Erythroblast (primary cell): ENCODE results near the gene MAN2B1.
"Not testable (repeated sequence)": the region's sequence is repeated elsewhere in the genome, so short reads cannot be mapped to it uniquely, and the experiment has no call there.

ENCODE experiments used
- DNase-seq, 2 experiments: peaks; one replicate each; lab custom pipeline; 2025; lab: John Stamatoyannopoulos, UW
- GATA1 ChIP-seq: IDR thresholded peaks from 2 replicates; pipeline ENCODE4 v1.6.1; 2011; ENCODE audit warnings: low read depth, mild to moderate bottlenecking, control low read depth, low read length, moderate library complexity
- POLR2A ChIP-seq: IDR thresholded peaks from 2 replicates; pipeline ENCODE4 v1.6.1; 2011; ENCODE audit warnings: mild to moderate bottlenecking, low read length

The MAN2B1 gene

DNA sequence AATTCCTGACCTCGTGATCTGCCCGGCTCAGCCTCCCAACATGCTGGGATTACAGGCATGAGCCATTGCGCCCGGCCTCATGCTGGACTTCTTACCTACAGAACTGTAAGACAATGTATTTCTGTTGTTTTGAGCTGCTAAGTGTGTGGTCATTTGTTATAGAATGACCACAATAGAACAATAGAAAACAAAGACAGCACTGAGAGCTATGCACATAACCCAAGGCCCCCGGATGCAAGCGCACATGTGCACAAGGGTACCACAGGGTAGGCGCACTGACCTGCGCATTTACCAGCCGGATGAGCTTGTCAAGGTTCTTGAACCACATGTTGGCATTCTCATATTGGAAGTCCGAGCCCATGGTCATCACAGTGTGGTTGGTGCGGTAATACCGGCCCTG lies 5.6 kb downstream of the MAN2B1 start:
- no peak for DNase-seq
- TF ChIP-seq POLR2A: no peak
- TF ChIP-seq GATA1: no peak

DNA sequence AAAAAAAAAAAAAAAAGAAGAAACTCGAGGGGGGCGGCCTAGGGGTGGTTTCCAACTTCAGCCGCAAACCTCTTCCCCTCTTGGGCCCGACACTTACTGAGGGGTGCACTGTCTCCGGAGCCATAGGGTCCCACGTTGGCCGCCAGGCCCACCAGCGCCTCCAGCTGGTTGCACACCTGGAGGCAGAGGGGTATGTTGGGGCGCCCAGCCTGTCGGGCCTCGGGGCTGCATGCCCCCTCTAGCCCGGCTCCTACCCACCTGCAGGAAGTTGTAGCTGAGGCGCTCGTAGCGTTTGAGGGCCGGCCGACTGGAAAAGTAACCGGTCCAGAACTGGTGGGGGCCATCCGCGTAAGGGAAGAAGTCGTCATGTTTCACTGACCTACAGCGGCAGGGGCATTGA lies 8.6 kb downstream of the MAN2B1 start:
- no peak for TF ChIP-seq POLR2A
- TF ChIP-seq GATA1: no peak
- no peak for DNase-seq

DNA sequence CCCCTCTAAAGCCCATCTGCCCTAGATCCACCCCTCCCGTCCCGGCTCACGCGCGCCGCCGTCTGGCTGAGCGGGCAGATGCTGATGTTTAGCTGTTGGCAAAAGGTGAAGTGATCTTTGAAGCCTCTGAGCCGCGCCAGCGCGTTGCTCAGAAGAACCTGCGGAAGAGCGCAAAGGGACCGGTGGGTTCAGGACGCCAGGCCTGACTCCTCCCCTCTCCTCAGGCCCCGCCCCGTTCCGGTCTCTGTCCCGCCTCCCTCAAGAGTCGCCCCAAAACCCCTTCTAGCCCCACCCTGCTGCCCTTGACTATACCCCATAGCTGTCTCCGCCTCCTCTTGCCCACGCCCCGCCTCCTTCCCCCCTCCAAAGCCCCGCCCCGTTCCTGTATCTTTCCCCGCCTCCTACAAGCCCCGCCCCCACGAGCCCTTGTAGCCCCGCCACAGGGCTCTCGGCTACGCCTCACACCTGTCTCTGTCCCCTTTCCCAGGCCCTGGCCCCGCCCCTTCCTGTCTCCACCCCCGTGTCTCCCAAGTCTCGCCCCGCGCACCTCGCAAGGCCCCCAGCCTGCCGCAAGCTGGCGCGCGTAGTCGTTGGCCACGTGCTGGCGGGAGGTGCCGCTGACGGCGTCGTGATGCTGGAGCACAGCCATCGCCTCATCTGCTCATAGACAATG lies 9.5 kb downstream of the MAN2B1 start:
- DNase-seq: peak; percentile 27

DNA sequence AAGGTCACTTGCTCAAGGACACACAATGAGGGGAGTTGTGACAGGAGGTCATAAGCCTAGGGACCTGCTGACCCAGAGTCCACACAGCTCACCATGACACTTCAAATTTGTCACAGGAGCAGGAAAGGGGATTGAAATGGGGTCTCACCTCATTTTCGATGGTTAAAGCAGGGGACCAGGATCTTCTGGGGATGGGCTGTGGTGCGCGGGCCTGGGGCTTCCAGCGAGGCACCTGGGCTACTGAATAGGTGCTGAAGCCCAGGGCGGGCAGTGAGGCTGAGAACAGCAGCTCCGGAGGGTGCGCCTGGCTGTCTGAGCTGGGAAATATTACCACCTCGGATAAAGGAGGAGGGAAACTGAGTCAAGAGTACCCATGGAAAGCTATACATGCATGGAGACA lies 11.0 kb downstream of the MAN2B1 start:
- DNase-seq: no peak
- TF ChIP-seq GATA1 (no peak), POLR2A (no peak)

More for the DNA sequence above, 9.5 kb downstream of the MAN2B1 start:
- TF ChIP-seq GATA1: no peak
- TF ChIP-seq POLR2A: no peak

DNA sequence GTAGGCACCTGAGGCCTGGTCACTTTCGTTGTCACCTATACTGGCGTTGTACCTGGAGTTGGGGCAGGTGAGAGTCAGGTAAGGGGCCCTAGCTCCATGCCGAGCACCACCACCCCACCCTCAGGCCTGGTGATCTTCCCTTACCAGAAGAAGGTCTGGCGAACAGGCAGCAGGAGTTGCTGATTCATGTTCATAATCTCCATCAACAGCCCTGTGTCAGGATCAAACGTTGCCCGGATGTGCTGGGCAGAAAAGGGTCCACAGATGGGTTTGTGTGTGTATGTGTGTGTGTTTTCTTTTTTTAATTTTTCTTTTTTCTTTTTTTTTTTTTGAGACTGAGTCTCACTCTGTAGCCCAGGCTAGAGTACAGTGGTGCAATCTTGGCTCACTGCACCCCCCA lies 14.3 kb downstream of the MAN2B1 start:
- TF ChIP-seq GATA1: no peak
- no peak for TF ChIP-seq POLR2A
- DNase-seq: peak in 1 of 2 experiments; percentile 17

DNA sequence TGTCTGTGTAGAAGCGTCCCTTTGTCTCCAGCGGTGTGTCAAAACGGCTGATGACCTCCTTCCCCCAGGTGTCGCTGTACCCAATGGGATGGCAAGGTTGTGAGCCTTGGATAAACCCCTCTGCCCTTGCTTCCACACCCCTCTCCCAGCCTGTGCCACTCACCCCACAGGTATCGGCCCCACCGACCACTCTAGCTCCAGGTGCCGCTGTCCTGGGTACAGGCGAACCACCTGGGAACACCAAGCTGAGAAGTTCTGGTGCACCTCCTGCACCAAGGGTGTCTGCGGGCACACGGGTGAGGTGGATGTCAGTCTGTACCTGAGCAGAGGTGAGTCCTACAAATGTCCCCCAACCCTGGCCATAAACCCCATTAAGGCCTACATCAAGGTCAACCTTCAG lies 16.6 kb downstream of the MAN2B1 start:
- TF ChIP-seq GATA1 (no peak), POLR2A (no peak)
- no peak for DNase-seq

DNA sequence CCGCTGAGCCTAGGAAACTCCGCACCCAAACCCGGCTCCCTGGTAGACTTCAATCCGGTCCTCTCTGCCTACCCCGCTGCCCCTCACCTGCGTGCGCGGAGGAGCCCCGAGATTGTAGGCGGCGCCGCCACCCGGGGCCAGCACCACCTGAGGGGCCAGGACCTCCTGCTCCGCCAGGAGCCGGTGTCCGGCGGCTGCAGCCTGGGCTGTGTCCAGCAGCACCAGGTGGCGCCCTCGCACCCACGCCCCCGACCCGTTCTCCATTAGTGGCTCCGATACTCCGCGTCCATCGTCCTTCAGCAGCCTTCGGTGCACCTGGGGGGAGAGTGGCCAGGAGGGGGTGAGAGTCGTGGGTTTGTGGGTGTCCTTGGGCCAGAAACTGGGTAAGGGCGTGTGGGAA lies 18.5 kb downstream of the MAN2B1 start:
- no peak for DNase-seq
- no peak for TF ChIP-seq POLR2A
- TF ChIP-seq GATA1: no peak

DNA sequence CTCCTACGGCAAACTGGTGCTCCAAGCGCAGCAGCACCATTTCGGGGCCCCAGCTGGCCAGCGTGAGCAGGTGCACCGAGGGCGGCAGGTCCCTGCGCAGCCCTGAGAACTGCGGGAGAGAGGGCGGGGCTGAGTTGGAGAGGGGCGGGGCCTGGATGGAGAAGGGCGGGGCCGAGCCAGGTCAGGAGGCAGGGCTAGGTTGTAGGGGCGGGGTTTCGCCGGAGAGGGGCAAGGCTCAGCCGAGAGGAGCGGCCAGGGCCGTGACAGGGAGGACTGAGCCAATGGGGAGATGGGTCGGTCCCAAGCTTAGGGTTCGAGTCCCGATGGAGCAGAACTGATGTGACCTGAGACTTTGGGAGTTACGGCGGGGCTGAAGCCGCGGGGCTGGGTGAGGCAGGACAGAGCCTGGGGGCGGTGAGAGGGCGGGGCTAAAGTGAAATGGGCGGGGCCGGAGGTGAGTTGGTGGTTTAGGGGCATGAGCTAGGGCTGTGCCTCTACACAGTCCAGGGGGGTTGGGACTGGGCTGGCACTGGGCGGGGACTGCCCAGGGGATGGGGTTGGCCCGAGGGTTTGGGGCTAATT lies 19.0 kb downstream of the MAN2B1 start:
- DNase-seq: peak; percentile 72 to 80
- TF ChIP-seq GATA1 (no peak), POLR2A (no peak)

DNA sequence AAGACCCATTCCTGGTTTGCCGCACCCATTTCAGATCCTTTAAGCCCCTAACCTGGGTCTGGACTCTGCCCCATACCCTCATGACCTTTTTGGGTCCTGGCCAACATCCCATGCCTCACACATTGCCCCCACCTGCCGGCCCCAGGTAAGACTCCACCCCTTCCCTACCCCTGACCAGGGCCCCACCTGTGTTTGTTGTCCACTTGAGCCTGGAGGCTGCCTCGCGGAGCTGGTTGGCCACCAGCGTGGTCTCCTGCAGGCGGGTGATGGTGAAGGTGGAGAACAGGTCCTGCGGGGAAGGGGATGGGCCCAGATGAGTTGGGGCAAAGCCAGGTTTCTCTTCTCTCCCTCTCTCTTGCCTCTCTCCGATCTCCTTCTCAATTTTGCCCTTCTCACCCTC lies 19.5 kb downstream of the MAN2B1 start:
- TF ChIP-seq GATA1 (no peak), POLR2A (no peak)
- DNase-seq: no peak

DNA sequence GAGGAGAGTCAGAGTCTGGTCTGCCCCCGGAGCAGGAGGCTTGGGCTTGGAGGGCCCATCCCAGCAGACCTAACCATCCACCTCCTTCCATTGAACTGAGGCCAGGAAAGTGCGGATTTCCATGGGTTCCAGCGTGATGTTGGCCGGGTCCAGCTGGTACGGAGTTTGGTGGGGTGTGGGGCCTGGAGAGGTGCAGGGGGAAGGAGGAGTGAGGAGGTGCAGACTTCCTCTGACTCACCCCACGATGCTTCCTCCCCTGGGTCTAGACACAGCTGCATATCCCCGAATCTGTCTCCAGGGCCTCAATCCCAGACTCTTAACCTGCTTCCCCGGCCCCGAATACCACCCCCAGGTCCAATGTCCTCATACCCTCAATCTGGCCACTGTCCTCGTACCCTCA lies 20.0 kb downstream of the MAN2B1 start:
- TF ChIP-seq GATA1: no peak
- TF ChIP-seq POLR2A: no peak
- DNase-seq: no peak

DNA sequence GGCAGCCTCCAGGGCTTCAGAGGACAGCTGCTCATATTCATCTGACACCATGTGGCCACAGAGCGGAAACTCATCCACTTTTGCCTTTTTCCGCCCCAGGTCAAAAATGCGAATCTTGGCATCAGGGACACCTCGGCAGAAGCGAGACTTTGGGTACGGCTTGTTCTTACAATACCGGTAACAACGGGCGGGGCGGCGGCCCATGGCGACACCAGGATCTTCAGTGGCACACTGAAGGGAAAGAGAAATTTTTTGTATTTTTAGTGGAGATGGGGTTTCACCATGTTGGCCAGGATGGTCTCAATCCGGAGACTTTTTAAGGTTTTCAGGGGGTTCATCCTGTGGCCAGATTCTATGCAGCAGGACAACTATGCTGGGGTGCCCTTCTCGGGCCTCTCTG lies 22.8 kb downstream of the MAN2B1 start:
- DNase-seq: not testable (repeated sequence)

DNA sequence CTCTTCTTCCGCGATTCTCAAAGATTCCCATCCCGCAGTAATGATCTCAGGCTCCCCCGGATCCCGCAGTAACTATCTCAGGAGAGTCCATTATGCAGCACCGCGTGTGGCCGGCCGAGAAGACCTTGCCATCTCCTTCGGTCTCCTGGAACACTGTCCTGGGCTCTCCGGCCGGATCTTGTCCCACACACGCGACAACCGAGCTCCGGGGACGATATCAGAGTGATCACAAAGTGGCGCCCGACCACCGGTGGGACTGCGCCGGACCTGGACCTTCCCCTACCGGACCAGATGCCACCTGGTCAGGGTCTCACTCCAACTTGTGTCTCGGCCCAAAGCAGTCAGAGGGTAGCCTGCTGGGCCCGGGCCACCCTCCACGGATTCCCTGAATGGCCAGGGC lies 24.0 kb downstream of the MAN2B1 start:
- DNase-seq: no peak
- TF ChIP-seq POLR2A (no peak), GATA1 (no peak)

DNA sequence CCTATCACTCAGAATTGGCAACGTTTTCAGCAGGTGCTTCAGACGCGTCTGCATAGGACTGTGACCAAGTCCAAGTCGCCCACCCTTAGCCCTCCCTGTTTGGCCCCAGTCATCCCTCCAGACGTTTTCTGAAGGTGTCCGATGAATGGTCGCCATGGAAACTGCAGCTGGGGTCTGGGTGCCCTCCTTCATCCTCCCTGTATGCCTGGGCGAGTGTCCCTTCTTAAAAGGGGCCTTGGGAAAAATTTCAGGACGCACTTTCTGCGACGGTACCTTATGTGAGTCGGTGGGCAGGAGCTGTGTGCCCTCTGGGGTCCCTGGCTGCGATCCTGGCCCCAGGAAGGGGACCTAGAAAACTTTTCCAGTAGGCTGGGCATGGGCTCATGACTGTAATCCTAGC lies 25.1 kb downstream of the MAN2B1 start:
- TF ChIP-seq POLR2A (no peak), GATA1 (no peak)

DNA sequence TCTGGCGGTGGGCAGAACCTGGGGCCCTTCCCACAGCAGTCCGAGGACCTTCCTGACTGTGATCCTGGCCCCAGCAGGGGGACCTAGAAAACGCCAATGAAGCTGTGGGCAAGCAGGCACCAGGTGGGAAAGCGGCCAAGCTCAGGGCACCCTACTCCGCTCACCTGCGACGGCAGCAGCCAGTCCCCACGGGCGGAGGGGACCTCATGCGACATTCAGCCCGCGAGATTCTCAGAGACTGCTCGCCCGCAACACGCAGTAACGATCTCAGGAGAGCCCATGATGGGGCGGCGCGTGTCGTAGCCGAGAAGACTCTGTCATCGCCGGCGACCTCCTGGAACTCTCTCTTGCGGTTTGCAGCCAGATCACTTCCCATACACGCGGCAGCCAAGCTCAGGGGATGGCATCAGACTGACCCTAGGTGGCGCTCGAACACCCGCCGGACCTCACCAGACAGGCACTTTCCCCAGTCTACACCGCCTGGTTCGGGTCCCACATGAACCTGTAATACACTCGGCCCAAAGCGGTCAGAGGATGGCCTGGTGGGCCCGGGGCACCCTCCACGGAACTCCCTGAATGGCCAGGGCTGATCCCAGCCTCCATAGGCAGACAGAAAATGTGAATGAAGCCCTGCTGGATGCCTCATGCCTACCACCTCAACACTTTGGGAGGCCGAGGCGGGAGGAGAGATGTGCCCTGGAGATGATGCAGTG lies 26.5 kb downstream of the MAN2B1 start:
- DNase-seq: peak; percentile 85 to 87
- TF ChIP-seq POLR2A (no peak), GATA1 (no peak)

More for the DNA sequence above, 25.1 kb downstream of the MAN2B1 start:
- DNase-seq: no peak
